Activated T-helper 17 cell treated with anti-CD3 and anti-CD28 coated beads, Interleukin-2, amount 50 U/mL, for 72 hours (primary cell): ENCODE measurements around the gene ATP12A. TPM values are rescaled to one million over a fixed set of nuclear protein-coding genes. Genes with fewer than 3 reads are reported as not detected.
A peak's percentile ranks its signal among the peaks of the same experiment; 100 is the strongest.

Experiments
- ATAC-seq: fragments of 150-1000 bp; cut with Tn5 transposase; replicated peaks from 2 replicates; pipeline ENCODE4 v1.10.0; 2021; ENCODE audit warnings: mild to moderate bottlenecking, moderate library complexity
- H3K27ac Mint-ChIP-seq: one replicate; pipeline ENCODE4 v1.8.0; 2022; ENCODE audit warnings: mixed read lengths
- H3K27me3 Mint-ChIP-seq: one replicate; pipeline ENCODE4 v1.8.0; 2022; ENCODE audit warnings: mixed read lengths
- H3K36me3 Mint-ChIP-seq: one replicate; pipeline ENCODE4 v1.8.0; 2022; ENCODE audit warnings: low read depth, mild to moderate bottlenecking, mixed read lengths
- H3K4me1 Mint-ChIP-seq: one replicate; pipeline ENCODE4 v1.8.0; 2022; ENCODE audit warnings: mixed read lengths
- H3K4me3 Mint-ChIP-seq: one replicate; pipeline ENCODE4 v1.8.0; 2022; ENCODE audit warnings: mild to moderate bottlenecking, mixed read lengths
- H3K9me3 Mint-ChIP-seq: one replicate; pipeline ENCODE4 v1.8.0; 2022; ENCODE audit warnings: mixed read lengths
- total RNA-seq, 2 donors: library from RNA; stranded (reverse); gene quantifications; one replicate each; pipeline ENCODE4 v1.2.3, GENCODE V29; 2022

The ATP12A gene
- total RNA-seq, 2 donors from 2014 or later: 0.13 to 1.5 TPM

DNA sequence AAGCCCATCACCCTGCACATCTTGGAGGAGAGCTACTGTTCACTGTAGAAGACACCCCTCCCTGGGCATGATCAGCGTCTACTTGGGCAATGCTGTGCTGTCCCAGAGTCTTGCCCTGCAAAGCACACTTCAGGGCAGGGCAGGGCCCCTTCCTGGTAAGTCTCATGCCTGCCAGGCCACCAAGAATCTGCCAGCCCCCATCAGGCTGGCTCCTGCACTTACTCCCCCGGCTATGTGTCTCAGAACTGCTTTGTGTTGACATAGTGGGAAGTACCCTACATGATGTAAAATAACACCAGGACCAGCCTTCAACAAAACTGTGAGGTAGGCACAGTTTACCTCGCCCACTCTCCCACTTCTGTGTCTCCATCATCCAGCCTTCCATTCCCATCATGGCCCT is 27.8 kb upstream of the ATP12A start:
- H3K27me3 Mint-ChIP-seq: peaks cover 14% of the 10 kb centered on the region
- no peak overlapping the region for H3K4me3 Mint-ChIP-seq
- no peaks in the 10 kb centered on the region for H3K9me3 Mint-ChIP-seq
- no peak for ATAC-seq
- H3K4me1 Mint-ChIP-seq: peaks cover 6% of the 10 kb centered on the region
- no peak overlapping the region for H3K27ac Mint-ChIP-seq
- no peaks in the 10 kb centered on the region for H3K36me3 Mint-ChIP-seq

GRCh38 chr13:24654741-24655140 is 25.5 kb upstream of the ATP12A start:
- H3K4me1 Mint-ChIP-seq: peaks cover 1% of the 10 kb centered on the region
- H3K9me3 Mint-ChIP-seq: no peaks in the 10 kb centered on the region
- H3K27ac Mint-ChIP-seq: no peak overlapping the region
- no peak for ATAC-seq
- peaks cover 19% of the 10 kb centered on the region for H3K27me3 Mint-ChIP-seq
- H3K4me3 Mint-ChIP-seq: no peak overlapping the region
- no peaks in the 10 kb centered on the region for H3K36me3 Mint-ChIP-seq

DNA sequence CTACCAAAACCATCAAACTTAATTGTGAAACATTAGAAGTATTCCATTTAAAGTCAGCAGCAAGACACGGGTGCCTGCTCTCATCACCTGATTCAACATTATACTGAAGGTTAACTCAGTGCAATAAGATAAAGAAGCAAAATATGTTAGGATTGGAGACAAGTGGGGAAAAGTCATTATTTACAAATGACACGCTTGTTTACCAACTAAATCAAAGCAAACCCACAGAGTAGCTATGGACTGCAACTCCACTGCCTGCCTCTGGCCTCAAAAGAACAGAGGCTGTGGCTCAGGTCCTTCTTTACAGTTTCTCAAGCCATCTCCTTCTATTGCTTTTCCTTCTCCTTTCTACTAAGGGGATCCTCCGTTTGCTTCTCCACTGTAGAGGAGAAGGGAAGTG is 21.0 kb upstream of the ATP12A start:
- Mint-ChIP-seq H3K9me3 (no peaks in the 10 kb centered on the region), H3K4me3 (no peak overlapping the region), H3K4me1 (no peaks in the 10 kb centered on the region), H3K36me3 (no peaks in the 10 kb centered on the region), H3K27ac (no peak overlapping the region), H3K27me3 (peaks cover 19% of the 10 kb centered on the region)
- no peak for ATAC-seq

GRCh38 chr13:24660023-24660741 is 20.0 kb upstream of the ATP12A start:
- H3K36me3 Mint-ChIP-seq: no peaks in the 10 kb centered on the region
- H3K4me3 Mint-ChIP-seq: no peak overlapping the region
- H3K9me3 Mint-ChIP-seq: no peaks in the 10 kb centered on the region
- no peaks in the 10 kb centered on the region for H3K4me1 Mint-ChIP-seq
- no peak overlapping the region for H3K27ac Mint-ChIP-seq
- no peak for ATAC-seq
- H3K27me3 Mint-ChIP-seq: peaks cover 17% of the 10 kb centered on the region

DNA sequence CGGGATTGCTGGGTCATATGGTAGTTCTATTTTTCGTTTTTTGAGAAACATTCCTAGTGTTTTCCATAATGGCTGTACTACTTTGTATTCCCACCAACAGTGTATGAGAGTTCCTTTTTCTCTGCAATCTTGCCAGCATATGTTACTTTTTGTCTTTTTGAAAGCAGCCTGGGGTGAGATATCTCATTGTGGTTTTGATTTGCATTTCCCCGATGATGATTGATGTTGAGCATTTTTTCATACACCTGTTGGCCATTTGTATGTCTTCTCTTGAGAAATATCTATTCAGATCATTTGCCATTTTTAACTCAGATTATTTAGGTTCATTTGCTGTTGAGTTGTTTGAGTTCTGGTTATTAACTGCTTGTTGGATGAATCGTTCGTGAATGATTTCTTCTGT is 18.5 kb upstream of the ATP12A start:
- H3K27ac Mint-ChIP-seq: no peak overlapping the region
- H3K9me3 Mint-ChIP-seq: no peaks in the 10 kb centered on the region
- H3K4me3 Mint-ChIP-seq: no peak overlapping the region
- no peaks in the 10 kb centered on the region for H3K4me1 Mint-ChIP-seq
- H3K27me3 Mint-ChIP-seq: peaks cover 16% of the 10 kb centered on the region
- ATAC-seq: no peak
- H3K36me3 Mint-ChIP-seq: no peaks in the 10 kb centered on the region

GRCh38 chr13:24662195-24663088 is 17.8 kb upstream of the ATP12A start:
- no peak for ATAC-seq
- H3K36me3 Mint-ChIP-seq: no peaks in the 10 kb centered on the region
- H3K4me3 Mint-ChIP-seq: no peak overlapping the region
- H3K9me3 Mint-ChIP-seq: no peaks in the 10 kb centered on the region
- H3K27me3 Mint-ChIP-seq: peaks cover 16% of the 10 kb centered on the region
- no peaks in the 10 kb centered on the region for H3K4me1 Mint-ChIP-seq
- H3K27ac Mint-ChIP-seq: no peak overlapping the region

DNA sequence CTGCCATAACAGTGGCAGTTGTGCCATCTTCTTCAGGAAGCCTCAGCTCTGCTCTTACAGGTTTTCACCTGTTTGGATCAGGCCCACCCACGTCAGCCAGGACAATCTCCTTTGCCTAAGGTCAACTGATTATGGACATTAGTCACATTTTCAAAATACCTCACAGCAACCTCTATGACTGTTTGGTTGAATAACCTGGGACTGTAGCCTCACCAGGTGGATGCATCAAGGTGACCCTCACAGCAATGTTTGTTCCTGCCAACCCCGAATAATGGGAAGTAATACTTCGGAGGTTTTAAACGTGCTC is 17.2 kb upstream of the ATP12A start:
- no peak overlapping the region for H3K27ac Mint-ChIP-seq
- H3K27me3 Mint-ChIP-seq: peaks cover 14% of the 10 kb centered on the region
- H3K9me3 Mint-ChIP-seq: no peaks in the 10 kb centered on the region
- H3K4me1 Mint-ChIP-seq: no peaks in the 10 kb centered on the region
- no peaks in the 10 kb centered on the region for H3K36me3 Mint-ChIP-seq
- no peak for ATAC-seq
- H3K4me3 Mint-ChIP-seq: no peak overlapping the region

GRCh38 chr13:24663586-24663985 is 16.6 kb upstream of the ATP12A start:
- no peak for ATAC-seq
- no peak overlapping the region for H3K4me3 Mint-ChIP-seq
- no peaks in the 10 kb centered on the region for H3K9me3 Mint-ChIP-seq
- no peaks in the 10 kb centered on the region for H3K36me3 Mint-ChIP-seq
- H3K4me1 Mint-ChIP-seq: no peaks in the 10 kb centered on the region
- H3K27ac Mint-ChIP-seq: no peak overlapping the region
- H3K27me3 Mint-ChIP-seq: peaks cover 14% of the 10 kb centered on the region

DNA sequence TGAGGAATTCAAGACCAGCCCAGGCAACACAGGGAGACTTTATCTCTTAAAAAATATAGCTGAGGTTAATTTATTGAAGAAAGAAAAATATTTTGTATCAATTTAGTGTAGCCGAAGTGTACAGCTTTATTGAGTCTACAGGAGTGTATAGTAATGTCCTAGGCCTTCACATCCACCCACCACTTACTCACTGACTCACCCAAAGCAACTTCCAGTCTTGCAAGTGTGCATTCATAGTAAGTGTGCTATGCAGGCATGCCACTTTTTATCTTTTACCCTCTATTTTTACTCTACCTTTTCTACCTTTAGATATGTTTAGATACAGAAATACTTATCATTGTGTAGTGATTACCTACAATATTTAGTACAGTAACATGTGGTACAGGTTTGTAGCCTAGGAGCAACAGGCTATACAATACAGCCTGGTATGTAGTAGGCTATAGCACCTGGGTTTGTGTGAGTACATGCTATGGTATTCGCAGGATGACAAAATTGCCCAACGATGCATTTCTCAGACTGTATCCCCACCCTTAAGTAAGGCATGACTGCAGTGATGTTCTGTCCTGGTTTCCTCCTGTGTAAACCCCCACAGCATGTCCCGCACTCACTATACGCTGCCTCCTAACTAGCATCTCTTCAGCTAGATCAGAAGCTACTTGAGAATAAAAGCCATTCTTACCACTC is 15.3 kb upstream of the ATP12A start:
- H3K4me3 Mint-ChIP-seq: no peak overlapping the region
- no peak for ATAC-seq
- no peaks in the 10 kb centered on the region for H3K36me3 Mint-ChIP-seq
- H3K9me3 Mint-ChIP-seq: no peaks in the 10 kb centered on the region
- no peaks in the 10 kb centered on the region for H3K4me1 Mint-ChIP-seq
- no peak overlapping the region for H3K27ac Mint-ChIP-seq
- peaks cover 14% of the 10 kb centered on the region for H3K27me3 Mint-ChIP-seq

GRCh38 chr13:24668511-24668910 is 11.7 kb upstream of the ATP12A start:
- ATAC-seq: no peak
- H3K4me1 Mint-ChIP-seq: no peaks in the 10 kb centered on the region
- no peaks in the 10 kb centered on the region for H3K9me3 Mint-ChIP-seq
- H3K27me3 Mint-ChIP-seq: peaks cover 16% of the 10 kb centered on the region
- no peak overlapping the region for H3K27ac Mint-ChIP-seq
- no peak overlapping the region for H3K4me3 Mint-ChIP-seq
- no peaks in the 10 kb centered on the region for H3K36me3 Mint-ChIP-seq

DNA sequence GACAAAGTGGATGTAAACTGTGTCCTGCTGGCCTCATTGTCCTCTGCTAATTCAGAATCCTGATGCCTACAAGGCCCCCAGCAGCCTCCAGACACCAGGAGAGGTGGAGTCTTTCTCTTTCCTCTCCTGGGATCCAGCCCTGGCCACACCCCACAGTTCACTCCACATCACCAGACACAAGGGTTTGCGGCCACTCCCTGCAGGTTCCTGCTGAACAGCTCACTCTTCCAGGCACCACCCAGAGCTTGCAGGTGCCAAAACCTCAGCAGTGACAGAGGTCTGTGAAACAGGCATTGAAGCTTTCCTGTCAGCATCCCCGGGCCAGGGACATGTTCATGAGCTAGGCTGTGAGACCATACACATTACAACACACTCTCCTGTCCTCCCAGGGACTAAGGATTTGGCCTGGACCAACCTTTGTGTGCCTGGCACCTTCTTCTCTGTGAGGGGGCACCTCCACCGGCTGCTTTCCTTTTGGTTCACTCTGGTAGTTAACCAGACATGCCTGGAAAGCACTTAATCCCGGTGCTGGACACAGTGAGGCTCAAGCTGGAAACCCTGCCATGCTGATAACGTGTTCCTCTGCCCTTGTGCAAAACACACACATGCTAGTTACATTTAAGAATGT is 11.1 kb upstream of the ATP12A start:
- ATAC-seq: no peak

GRCh38 chr13:24670174-24670573 is 10.0 kb upstream of the ATP12A start:
- H3K9me3 Mint-ChIP-seq: no peaks in the 10 kb centered on the region

More for the DNA sequence above, 11.1 kb upstream of the ATP12A start:
- Mint-ChIP-seq H3K9me3 (no peaks in the 10 kb centered on the region), H3K4me3 (no peak overlapping the region), H3K27ac (no peak overlapping the region), H3K27me3 (peaks cover 16% of the 10 kb centered on the region), H3K36me3 (no peaks in the 10 kb centered on the region), H3K4me1 (no peaks in the 10 kb centered on the region)

DNA sequence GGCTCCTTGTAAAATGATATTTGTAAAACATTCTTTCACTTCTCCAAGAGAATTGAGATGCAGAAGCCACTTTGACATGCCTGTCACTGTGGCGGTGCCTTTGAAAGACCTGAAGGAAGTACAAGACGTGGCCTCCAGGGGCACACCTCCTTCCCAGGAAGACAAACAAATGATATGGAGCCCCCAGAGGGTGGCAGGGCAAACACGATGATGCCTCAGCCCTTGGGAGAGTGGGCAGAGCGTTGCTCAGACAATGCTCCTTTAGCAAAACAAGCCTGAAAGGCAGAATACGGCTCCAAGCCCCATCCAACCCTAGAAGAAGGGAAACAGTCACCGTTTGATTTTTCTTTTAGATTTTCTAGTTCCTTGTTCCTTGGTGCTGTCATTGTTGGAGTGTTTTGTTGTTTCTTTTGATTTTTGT is 9.2 kb upstream of the ATP12A start:
- H3K4me1 Mint-ChIP-seq: no peaks in the 10 kb centered on the region
- H3K27ac Mint-ChIP-seq: no peak overlapping the region
- H3K9me3 Mint-ChIP-seq: no peaks in the 10 kb centered on the region
- peaks cover 13% of the 10 kb centered on the region for H3K27me3 Mint-ChIP-seq
- H3K36me3 Mint-ChIP-seq: no peaks in the 10 kb centered on the region
- H3K4me3 Mint-ChIP-seq: peak overlapping the region; percentile 19
- peak; percentile 34 for ATAC-seq

More at GRCh38 chr13:24670174-24670573, 10.0 kb upstream of the ATP12A start:
- no peaks in the 10 kb centered on the region for H3K36me3 Mint-ChIP-seq
- H3K27me3 Mint-ChIP-seq: peaks cover 16% of the 10 kb centered on the region
- H3K4me1 Mint-ChIP-seq: no peaks in the 10 kb centered on the region
- no peak overlapping the region for H3K4me3 Mint-ChIP-seq
- no peak overlapping the region for H3K27ac Mint-ChIP-seq
- ATAC-seq: no peak

DNA sequence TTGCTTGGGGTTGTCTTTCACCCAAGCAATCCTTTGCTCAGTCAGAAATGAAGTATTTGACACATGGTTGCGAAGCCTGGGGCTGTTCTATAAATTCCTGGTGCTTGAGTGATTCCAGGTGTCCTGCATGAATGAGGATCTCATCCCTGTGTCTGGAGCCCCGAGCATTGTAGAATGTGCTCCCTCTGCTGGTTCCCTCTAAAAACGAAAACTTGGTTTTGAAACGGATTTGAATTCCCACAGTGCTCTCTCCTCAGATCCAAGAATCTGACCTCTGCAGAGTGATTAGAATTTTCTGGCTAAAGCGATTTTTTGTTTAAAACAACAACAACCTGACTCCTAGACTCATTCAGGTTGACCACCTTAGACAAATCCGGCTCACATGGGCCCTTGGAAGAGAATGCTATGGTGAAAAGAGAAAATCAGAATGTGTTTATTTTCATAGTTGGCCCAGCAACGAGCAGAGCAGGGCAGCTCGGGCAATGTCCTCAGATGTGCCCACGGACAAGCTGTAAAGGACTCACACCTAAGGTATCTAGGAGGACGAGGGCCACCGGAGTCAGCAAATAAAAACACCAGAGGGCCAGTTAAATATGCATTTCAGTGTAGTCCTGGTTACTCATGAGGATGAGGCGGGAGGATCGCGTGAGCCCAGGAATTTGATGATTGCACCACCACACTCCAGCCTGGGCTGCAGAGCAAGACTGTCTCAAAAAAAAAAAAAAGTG is 8.7 kb upstream of the ATP12A start:
- Mint-ChIP-seq H3K9me3 (no peaks in the 10 kb centered on the region), H3K4me1 (no peaks in the 10 kb centered on the region), H3K27ac (no peak overlapping the region), H3K27me3 (peaks cover 15% of the 10 kb centered on the region), H3K36me3 (no peaks in the 10 kb centered on the region), H3K4me3 (peak overlapping the region; percentile 19)
- ATAC-seq: peak; percentile 37
